Panc1 (cell line): ENCODE results near the gene BTBD9. TPM values are rescaled to one million over a fixed set of nuclear protein-coding genes. Genes with fewer than 3 reads are reported as not detected.
A peak's percentile ranks its signal among the peaks of the same experiment; 100 is the strongest.

Experiments used
- ATAC-seq: fragments of 200-7000 bp; cut with Tn5 transposase; 2 replicates; pipeline ENCODE4 v1.9.1; 2020; ENCODE audit warnings: mild to moderate bottlenecking, moderate library complexity
- BruUV-seq: library from RNA; stranded (reverse); fragments of 400-500 nt; replicated peaks from 2 replicates; lab custom pipeline; 2021; lab: Mats Ljungman, UMichigan
- CTCF ChIA-PET: fragments of 300-600 bp; sonication (Branson Sonifier 250); formaldehyde crosslinking; loops from one replicate; lab custom pipeline; 2022; ENCODE audit warnings: antibody characterized with exemption; lab: Charles Lee
- POLR2A ChIA-PET: fragments of 300-600 bp; sonication (Branson Sonifier 250); formaldehyde crosslinking; loops from one replicate; lab custom pipeline; 2022; ENCODE audit warnings: antibody characterized with exemption; lab: Charles Lee
- DNase-seq: peaks from one replicate; pipeline ENCODE4 v3.0.0-alpha.2; 2010; ENCODE audit warnings: low read depth, low spot score
- H3K27ac ChIP-seq: 2 replicates; pipeline ENCODE4 v1.5.1; 2011; ENCODE audit warnings: mild to moderate bottlenecking, low read length, inconsistent platforms
- H3K27me3 ChIP-seq: fragments of 200-500 bp; sonication (Bioruptor generic); 2 replicates; pipeline ENCODE4 v1.6.0; 2014; ENCODE audit warnings: low read length, inconsistent platforms; ENCODE audit not compliant: control insufficient read depth, insufficient read depth
- H3K36me3 ChIP-seq: fragments of 200-500 bp; sonication (Bioruptor generic); 2 replicates; pipeline ENCODE4 v1.5.1; 2014; ENCODE audit warnings: inconsistent platforms, mild to moderate bottlenecking, low read length, moderate library complexity; ENCODE audit not compliant: control insufficient read depth, insufficient read depth
- H3K4me1 ChIP-seq: 2 replicates; pipeline ENCODE4 v1.5.1; 2011; ENCODE audit warnings: inconsistent platforms, mild to moderate bottlenecking, low read length, moderate library complexity; ENCODE audit not compliant: control insufficient read depth, insufficient read depth
- H3K4me3 ChIP-seq, 2 experiments: 2 replicates each; pipeline ENCODE4 v1.5.1; 2011 to 2012; ENCODE audit warnings: low read depth in 2 of 2, low read length in 2 of 2, mild to moderate bottlenecking in 2 of 2, inconsistent platforms in 1 of 2, moderate library complexity in 1 of 2
- H3K9me3 ChIP-seq: fragments of 200-500 bp; sonication (Bioruptor generic); 2 replicates; pipeline ENCODE4 v1.5.1; 2014; ENCODE audit warnings: low read depth, mild to moderate bottlenecking, inconsistent platforms, low read length, moderate library complexity; ENCODE audit not compliant: control insufficient read depth, insufficient read depth
- POLR2AphosphoS5 ChIP-seq: IDR thresholded peaks from 2 replicates; pipeline ENCODE4 v1.6.1; 2012; ENCODE audit warnings: mild to moderate bottlenecking, low read depth, low read length, moderate library complexity
- SIN3A ChIP-seq: IDR thresholded peaks from 2 replicates; pipeline ENCODE4 v1.6.1; 2012; ENCODE audit warnings: low read depth, mild to moderate bottlenecking, low read length, moderate library complexity, borderline replicate concordance; ENCODE audit not compliant: insufficient read depth
- TCF7L2 ChIP-seq: IDR thresholded peaks from 2 replicates; pipeline ENCODE4 v1.6.1; 2011; ENCODE audit warnings: mild to moderate bottlenecking, low read depth, low read length, inconsistent platforms
- in situ Hi-C: cut with HindIII; loops from 2 replicates; pipeline ENCODE4 v1.10.0; 2016; ENCODE audit warnings: low sequenced_read_pairs, low pct_unique_long_range_greater_than_20kb
- intact Hi-C: fragments of 100-400 bp; cut with micrococcal nuclease; formaldehyde crosslinking; loops from one replicate; pipeline ENCODE4 v1.10.0; 2022; ENCODE audit not compliant: unreplicated experiment
- total RNA-seq: library from RNA; stranded (reverse); gene quantifications from one replicate; pipeline ENCODE4 v1.2.1, GENCODE V29; 2021; ENCODE audit not compliant: unreplicated experiment
- TF ChIP-seq, protein P1 (sequence below), 2 experiments: IDR thresholded peaks; 2 replicates each; pipeline ENCODE4 v1.6.1; 2011 to 2012; ENCODE audit warnings: low read depth in 2 of 2, control low read depth in 1 of 2, low read length in 1 of 2, mild to moderate bottlenecking in 1 of 2, moderate library complexity in 1 of 2; ENCODE audit not compliant: insufficient read depth in 1 of 2
- TF ChIP-seq, protein P2 (sequence below): fragments of 450-650 bp; IDR thresholded peaks from 2 replicates; pipeline ENCODE4 v1.5.1; 2017; ENCODE audit warnings: mild to moderate bottlenecking

Gene BTBD9
- total RNA-seq, 1 experiment from 2014 or later = 12.8 TPM

DNA sequence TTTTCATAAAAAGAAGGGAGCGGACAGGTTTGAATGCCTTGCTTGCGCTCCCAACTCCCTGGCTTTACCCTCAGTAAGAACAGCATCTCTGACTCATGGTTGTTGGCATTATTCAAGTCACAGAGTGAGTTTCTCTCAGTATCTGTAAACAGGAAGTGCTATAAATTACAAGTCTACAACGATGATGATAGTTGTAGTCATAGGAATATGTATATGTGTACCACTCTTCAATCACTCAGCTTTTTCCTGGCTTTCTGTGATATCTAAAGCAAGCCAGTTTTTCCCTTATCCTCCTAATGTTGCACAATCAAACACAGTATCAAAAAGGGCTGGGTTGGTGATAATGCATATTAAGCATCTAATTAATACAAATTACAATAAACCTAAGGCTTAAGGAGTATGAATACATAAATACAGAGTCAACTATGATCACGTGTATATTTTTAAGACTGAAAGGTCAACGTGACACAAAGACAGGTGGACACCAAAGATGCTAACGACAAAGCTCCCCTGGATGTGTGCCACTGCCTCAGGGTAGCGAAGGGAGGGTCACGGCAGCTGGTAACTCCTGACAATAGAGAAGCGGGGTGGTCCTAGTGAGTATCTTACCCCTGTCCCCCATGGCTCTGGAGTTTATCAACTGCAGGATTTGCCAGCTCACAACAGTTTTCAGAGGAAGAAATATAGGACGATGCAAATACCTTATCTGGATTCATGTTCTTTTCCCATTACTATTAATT is 202.8 kb downstream of the BTBD9 start:
- ChIA-PET CTCF (no interaction called here), POLR2A (no interaction called here)
- Histone ChIP-seq H3K4me1 (peaks cover 7% of the 10 kb centered on the region), H3K4me3 (no peak overlapping the region), H3K36me3 (no peaks in the 10 kb centered on the region), H3K27ac (no peak overlapping the region), H3K27me3 (no peaks in the 10 kb centered on the region), H3K9me3 (no peaks in the 10 kb centered on the region; the same call in 1 of the 2 replicates)
- TF ChIP-seq, protein P1, sequence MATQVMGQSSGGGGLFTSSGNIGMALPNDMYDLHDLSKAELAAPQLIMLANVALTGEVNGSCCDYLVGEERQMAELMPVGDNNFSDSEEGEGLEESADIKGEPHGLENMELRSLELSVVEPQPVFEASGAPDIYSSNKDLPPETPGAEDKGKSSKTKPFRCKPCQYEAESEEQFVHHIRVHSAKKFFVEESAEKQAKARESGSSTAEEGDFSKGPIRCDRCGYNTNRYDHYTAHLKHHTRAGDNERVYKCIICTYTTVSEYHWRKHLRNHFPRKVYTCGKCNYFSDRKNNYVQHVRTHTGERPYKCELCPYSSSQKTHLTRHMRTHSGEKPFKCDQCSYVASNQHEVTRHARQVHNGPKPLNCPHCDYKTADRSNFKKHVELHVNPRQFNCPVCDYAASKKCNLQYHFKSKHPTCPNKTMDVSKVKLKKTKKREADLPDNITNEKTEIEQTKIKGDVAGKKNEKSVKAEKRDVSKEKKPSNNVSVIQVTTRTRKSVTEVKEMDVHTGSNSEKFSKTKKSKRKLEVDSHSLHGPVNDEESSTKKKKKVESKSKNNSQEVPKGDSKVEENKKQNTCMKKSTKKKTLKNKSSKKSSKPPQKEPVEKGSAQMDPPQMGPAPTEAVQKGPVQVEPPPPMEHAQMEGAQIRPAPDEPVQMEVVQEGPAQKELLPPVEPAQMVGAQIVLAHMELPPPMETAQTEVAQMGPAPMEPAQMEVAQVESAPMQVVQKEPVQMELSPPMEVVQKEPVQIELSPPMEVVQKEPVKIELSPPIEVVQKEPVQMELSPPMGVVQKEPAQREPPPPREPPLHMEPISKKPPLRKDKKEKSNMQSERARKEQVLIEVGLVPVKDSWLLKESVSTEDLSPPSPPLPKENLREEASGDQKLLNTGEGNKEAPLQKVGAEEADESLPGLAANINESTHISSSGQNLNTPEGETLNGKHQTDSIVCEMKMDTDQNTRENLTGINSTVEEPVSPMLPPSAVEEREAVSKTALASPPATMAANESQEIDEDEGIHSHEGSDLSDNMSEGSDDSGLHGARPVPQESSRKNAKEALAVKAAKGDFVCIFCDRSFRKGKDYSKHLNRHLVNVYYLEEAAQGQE (IDR thresholded peaks at IDR 0.05; ENCODE audit: insufficient read depth in 1 of 2, low read depth in 2 of 2, low read length in 1 of 2) = no peak
- TF ChIP-seq TCF7L2 = no peak
- no peak for TF ChIP-seq SIN3A
- no peak for TF ChIP-seq POLR2AphosphoS5
- TF ChIP-seq, protein P2, sequence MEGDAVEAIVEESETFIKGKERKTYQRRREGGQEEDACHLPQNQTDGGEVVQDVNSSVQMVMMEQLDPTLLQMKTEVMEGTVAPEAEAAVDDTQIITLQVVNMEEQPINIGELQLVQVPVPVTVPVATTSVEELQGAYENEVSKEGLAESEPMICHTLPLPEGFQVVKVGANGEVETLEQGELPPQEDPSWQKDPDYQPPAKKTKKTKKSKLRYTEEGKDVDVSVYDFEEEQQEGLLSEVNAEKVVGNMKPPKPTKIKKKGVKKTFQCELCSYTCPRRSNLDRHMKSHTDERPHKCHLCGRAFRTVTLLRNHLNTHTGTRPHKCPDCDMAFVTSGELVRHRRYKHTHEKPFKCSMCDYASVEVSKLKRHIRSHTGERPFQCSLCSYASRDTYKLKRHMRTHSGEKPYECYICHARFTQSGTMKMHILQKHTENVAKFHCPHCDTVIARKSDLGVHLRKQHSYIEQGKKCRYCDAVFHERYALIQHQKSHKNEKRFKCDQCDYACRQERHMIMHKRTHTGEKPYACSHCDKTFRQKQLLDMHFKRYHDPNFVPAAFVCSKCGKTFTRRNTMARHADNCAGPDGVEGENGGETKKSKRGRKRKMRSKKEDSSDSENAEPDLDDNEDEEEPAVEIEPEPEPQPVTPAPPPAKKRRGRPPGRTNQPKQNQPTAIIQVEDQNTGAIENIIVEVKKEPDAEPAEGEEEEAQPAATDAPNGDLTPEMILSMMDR = no peak
- intact Hi-C loops = no loop called here
- DNase-seq (peak; percentile 67), ATAC-seq (peak; percentile 69; the same call in 1 of the 2 replicates)
- BruUV-seq = no TSS peak
- in situ Hi-C loops = no loop called here

DNA sequence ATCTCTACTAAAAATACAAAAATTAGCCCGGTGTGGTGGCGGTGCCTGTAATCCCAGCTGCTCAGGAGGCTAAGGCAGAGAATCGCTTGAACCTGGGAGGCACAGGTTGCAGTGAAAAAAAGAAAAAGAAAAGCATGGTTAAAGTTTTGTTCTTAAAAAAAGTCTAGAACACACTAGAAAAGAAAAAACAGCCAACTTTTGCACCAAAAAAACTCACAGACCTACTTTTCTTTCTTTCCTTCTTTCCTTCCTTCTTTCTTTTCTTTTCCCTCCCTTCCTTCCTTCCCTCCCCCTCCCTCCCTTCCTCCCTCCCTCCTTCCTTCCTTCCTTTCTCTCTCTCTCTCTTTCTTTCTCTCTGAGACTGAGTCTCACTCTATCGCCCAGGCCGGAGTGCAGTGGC is 204.4 kb downstream of the BTBD9 start:
- TF ChIP-seq SIN3A (no peak), TCF7L2 (no peak), POLR2AphosphoS5 (no peak)
- TF ChIP-seq, protein P2 = no peak
- TF ChIP-seq, protein P1 (IDR thresholded peaks at IDR 0.05; ENCODE audit: insufficient read depth in 1 of 2, low read depth in 2 of 2, low read length in 1 of 2) = no peak
- in situ Hi-C loops (no loop called here), intact Hi-C loops (no loop called here)
- Histone ChIP-seq H3K27me3 (no peaks in the 10 kb centered on the region), H3K36me3 (no peaks in the 10 kb centered on the region), H3K27ac (no peak overlapping the region), H3K9me3 (no peaks in the 10 kb centered on the region; the same call in 1 of the 2 replicates), H3K4me3 (no peak overlapping the region), H3K4me1 (peaks cover 7% of the 10 kb centered on the region)
- DNase-seq (no peak), ATAC-seq (no peak)
- ChIA-PET CTCF (no interaction called here), POLR2A (no interaction called here)
- no TSS peak for BruUV-seq
